MG63 (cell line): ENCODE data around the gene LRRC7. TPM values are rescaled to one million over a fixed set of nuclear protein-coding genes. Genes with fewer than 3 reads are reported as not detected.

Experiments used
- DNase-seq: peaks from one replicate; pipeline ENCODE4 v3.0.0-alpha.2; 2020
- H3K27me3 ChIP-seq: fragments of 250-450 bp; sonication (Bioruptor Pico); 2 replicates; pipeline ENCODE4 v1.5.1; 2020; ENCODE audit warnings: mild to moderate bottlenecking, moderate library complexity
- H3K36me3 ChIP-seq: fragments of 250-450 bp; sonication (Bioruptor Pico); 2 replicates; pipeline ENCODE4 v1.5.1; 2020; ENCODE audit warnings: mild to moderate bottlenecking, moderate library complexity
- H3K4me3 ChIP-seq: fragments of 250-450 bp; sonication (Bioruptor Pico); 2 replicates; pipeline ENCODE4 v1.5.1; 2020; ENCODE audit warnings: mild to moderate bottlenecking, moderate library complexity
- H3K9me3 ChIP-seq: fragments of 250-450 bp; sonication (Bioruptor Pico); 2 replicates; pipeline ENCODE4 v1.5.1; 2020; ENCODE audit warnings: mild to moderate bottlenecking, moderate library complexity
- total RNA-seq: library from RNA; depleted of rRNA; stranded (reverse); fragments of >200 nt; shearing (Covaris generic); gene quantifications from 2 replicates; pipeline ENCODE4 v1.2.3, GENCODE V29; 2014; ENCODE audit warnings: low replicate concordance

The LRRC7 gene
- total RNA-seq, 1 experiment from 2014 or later = not detected

DNA sequence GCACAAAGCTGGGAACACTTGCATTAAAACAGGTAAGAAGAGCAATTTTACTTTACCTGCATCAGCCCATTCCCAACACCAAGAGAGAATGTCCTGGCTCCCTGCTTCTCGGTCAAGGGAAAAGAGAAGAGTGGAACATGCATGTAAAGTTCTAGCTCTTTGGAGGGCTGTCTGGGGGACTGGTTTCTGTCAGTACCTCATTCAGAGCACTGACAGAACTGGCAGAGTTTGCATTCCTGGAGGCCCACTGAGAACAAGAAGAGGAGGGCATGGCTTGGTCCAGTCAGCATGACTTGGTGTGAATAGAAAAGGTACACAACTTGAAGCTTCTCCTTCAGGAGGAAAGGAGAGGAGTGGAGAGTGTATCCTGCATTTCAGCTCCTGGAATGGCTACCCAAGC, 83.9 kb downstream of the LRRC7 start:
- Histone ChIP-seq H3K36me3 (no peaks in the 10 kb centered on the region), H3K27me3 (no peaks in the 10 kb centered on the region), H3K4me3 (no peak overlapping the region), H3K9me3 (no peaks in the 10 kb centered on the region)
- no peak for DNase-seq

DNA sequence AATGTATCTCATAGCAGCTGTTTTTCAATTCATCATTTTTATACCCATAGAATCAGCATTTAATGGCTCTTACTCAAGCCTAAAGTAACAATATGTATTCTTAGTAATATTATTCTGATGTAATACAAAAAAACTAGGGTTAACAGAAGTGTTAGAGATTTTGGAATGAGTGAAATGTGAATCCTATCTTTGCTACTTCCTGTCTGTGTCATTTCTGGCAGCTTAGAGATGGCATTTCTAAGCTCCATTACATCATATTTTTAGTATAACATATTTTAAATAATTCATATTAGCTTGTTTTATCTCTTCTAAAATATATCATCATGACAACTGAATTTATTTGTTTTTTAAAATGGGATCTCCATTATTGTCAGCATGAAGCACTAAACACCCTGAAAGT, 90.2 kb downstream of the LRRC7 start:
- no peak for DNase-seq
- Histone ChIP-seq H3K36me3 (no peaks in the 10 kb centered on the region), H3K27me3 (no peaks in the 10 kb centered on the region), H3K9me3 (no peaks in the 10 kb centered on the region), H3K4me3 (no peak overlapping the region)

DNA sequence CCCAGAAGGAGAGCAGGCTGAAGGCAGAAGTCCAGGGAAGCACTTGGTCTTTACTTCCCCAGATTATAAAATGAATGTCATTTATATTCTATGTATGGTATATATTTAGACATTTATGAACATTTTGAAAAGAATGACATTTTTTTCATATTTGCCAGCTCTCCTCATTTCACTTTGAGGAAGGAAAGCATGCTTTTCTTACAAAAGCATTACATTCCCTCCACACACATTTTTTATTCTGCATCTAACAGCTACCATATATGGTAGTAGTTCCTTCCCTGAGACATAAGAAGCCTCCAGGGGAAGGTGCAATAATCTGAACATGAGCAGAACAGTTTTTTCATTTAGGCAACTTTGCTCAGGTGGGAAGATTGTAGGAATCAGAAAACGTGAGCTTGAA, 94.0 kb downstream of the LRRC7 start:
- DNase-seq = no peak
- no peak overlapping the region for H3K4me3 ChIP-seq
- no peaks in the 10 kb centered on the region for H3K27me3 ChIP-seq
- H3K9me3 ChIP-seq = no peaks in the 10 kb centered on the region
- no peaks in the 10 kb centered on the region for H3K36me3 ChIP-seq

DNA sequence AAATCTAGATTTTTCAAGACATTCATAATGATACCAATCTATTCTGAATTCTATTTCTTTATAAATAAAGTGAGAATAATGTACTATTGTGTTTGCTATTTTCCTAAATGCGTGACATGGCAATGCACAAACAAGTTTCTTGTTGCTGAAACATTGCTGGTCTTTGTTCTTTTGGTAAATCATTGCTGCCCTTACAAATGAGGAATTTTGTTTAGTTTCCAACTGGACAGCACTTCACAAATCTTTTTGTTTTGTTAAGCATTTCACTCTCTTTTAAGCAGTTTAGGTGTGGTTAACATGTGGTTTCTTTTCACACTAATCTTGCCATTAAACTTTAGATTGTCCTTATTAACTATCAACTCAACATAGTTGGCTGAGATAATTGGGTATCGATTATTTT, 94.6 kb downstream of the LRRC7 start:
- Histone ChIP-seq H3K36me3 (no peaks in the 10 kb centered on the region), H3K4me3 (no peak overlapping the region), H3K9me3 (no peaks in the 10 kb centered on the region; the same call in 1 of the 2 replicates), H3K27me3 (no peaks in the 10 kb centered on the region)
- no peak for DNase-seq

DNA sequence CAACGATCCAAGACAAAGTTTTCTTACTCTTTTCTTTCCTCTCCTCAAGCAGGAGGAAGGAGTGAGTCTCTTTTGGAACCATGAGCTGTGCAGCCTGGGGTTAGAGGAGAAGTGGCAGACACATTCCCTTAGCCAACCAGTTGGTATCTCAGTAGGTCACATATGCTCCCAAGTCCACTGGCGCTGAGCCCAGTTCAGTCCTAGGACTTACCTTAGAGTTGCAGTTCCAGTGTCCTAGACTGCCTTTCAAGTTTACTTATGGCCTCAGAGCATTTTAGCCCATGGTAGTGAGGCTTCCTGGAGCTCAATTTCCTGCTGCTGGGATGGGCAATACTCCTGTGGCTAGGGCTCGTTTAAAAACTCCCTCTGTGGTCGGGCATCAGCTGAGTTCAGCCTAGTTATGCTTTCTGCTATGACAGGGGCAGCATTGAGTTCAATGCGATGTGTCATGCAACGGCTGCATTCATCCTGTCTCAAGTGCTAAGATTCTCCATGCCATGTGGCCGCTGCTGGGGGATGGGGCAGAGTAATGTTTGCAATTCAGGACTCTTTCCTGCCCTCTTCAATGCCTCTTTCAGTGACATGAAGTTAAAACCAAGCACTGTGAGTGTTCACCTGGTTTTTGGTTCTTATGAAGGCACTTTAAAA, 103.8 kb downstream of the LRRC7 start:
- peak; percentile 4 for DNase-seq
- Histone ChIP-seq H3K9me3 (no peaks in the 10 kb centered on the region; the same call in 1 of the 2 replicates), H3K36me3 (no peaks in the 10 kb centered on the region), H3K27me3 (no peaks in the 10 kb centered on the region), H3K4me3 (no peak overlapping the region)

DNA sequence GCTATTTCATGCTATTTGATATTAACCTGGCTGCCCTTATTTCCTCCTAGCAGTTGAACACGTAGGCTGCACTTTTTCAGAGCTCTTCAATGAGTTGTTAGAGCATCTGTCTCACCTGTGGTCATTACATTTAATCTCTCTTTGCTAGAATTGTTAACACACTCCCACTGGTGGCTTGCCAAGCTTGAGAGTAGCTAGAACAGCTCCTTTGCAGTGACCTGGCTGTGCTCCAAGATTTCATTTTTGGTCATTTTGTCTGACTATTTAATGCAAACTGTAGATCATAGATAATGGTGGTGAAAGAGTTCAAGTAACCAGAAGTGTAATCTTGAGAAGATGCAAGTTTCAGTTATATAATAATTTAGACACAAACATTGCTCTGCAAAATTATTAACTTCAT, 105.6 kb downstream of the LRRC7 start:
- DNase-seq = no peak
- H3K27me3 ChIP-seq = no peaks in the 10 kb centered on the region
- H3K9me3 ChIP-seq = no peaks in the 10 kb centered on the region
- no peaks in the 10 kb centered on the region for H3K36me3 ChIP-seq
- no peak overlapping the region for H3K4me3 ChIP-seq

DNA sequence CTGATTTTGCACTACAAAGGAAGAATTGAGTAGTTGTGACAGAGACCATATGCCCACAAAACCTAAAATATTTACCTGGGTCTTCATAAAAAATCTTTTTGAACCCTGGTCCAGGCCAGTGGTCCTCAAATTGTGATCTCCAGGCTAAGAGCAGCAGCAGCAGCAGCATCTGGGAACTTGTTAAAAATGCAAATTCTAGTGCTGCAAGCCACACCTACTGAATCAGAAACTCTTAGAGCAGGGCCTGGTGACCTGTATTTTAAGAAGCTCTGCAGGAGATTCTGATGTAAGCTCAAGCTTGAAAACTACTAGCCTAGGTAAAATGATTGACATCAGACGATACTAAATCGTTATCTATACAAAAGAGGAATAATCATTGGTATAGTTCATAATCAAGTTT, 112.2 kb downstream of the LRRC7 start:
- no peak for DNase-seq
- Histone ChIP-seq H3K27me3 (no peaks in the 10 kb centered on the region), H3K36me3 (no peaks in the 10 kb centered on the region), H3K4me3 (no peak overlapping the region), H3K9me3 (no peaks in the 10 kb centered on the region)

DNA sequence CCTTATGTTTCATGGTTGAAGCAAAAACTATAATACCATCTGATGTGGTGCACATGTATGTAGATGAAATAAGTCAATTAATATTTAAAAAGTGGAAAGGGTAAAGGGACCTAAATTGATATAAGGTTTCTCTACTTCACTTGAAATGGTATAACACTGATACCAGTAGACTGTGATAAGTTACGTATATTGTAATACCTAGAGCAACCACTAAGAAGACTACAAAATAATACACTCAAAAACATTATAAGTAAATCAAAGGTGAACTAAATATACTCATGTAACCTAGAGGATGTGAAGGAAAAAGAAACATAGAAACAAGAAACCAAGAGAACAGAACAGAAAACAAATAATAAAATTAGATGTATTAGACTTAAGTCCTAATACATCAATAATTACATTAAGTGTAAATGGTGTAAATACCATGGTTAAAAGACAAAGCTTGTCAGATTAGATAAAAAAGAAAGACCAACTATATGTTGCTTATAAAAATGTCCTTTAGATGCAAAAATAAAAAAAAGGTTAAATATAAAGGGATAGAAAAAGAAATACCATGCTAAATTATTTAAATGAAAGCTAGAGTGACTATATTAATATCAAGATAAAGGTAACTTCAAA, 118.8 kb downstream of the LRRC7 start:
- Histone ChIP-seq H3K36me3 (no peaks in the 10 kb centered on the region), H3K4me3 (no peak overlapping the region), H3K27me3 (no peaks in the 10 kb centered on the region), H3K9me3 (no peaks in the 10 kb centered on the region)
- no peak for DNase-seq

DNA sequence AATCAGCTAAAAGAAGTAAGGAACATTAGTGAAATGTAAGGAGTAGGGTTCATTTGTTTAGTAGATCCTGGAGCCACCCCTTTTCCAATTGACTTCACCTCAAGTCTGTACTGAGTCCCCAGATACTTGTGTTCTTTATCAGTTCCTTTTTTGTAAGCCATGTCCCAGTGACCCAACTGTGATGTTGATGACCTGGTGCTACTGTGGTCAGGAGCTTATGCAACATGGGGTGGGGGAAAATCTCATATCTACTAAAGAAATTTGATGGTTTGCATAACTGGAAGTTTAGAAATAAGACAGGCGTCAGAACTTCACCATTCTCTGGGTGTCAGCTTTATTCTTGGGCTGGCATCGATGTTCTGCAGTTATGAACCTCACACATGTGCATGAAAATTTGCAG, 120.5 kb downstream of the LRRC7 start:
- H3K27me3 ChIP-seq = no peaks in the 10 kb centered on the region
- no peak for DNase-seq
- H3K36me3 ChIP-seq = no peaks in the 10 kb centered on the region
- H3K4me3 ChIP-seq = no peak overlapping the region
- no peaks in the 10 kb centered on the region for H3K9me3 ChIP-seq

DNA sequence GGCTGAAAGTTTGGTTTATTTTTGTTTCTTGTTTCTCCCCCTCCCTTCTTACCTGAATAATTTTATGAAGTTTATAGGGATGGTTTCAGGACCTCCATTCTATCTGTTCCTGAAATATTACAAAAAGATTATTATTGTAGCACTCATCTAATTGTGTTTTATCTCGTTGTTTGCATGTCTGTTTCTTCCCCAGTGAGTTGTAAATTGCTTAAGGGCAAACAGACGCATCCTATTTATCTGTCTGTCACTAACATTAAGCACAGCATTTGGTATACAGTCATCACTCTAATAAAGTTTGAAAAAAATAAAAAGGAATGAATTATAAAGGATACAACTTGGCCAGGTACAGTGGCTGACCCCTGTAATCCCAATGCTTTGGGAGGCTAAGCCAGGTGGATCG, 123.5 kb downstream of the LRRC7 start:
- Histone ChIP-seq H3K27me3 (no peaks in the 10 kb centered on the region), H3K9me3 (no peaks in the 10 kb centered on the region), H3K36me3 (no peaks in the 10 kb centered on the region), H3K4me3 (no peak overlapping the region)
- DNase-seq = no peak

DNA sequence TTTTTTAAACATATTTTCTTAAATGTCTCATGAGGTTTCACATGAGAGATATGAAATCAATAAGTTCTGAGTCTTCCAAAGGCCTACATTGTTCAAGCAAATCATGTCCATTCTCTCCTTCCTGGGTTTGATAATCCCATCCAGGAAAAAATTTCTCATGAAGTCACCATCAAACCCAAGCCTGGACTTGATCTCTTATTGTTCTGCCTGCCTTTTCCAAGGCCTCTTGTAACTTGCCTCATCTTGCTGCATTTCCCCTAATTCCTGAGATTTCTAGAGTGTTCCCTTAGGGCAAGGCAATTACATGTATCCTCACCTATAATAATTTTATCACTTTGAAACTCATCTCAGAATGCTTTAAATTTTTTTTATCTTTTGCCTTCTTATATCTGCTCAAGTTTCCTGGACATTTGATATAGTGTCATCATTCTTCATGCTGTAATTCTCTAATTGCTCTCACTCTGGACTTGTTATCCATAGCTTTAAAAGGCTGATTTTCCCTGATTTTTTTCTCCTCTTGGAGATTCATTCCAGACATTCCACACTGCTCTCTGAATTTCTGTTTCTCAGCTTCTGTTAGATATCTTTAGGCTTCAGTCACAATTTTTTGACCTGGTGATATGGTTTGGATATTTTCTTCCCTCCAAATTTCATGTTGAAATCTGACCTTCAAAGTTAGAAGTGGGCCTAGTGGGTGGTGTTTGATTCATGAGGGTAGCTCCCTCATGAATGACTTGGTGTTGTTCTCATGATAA, 126.4 kb downstream of the LRRC7 start:
- Histone ChIP-seq H3K36me3 (no peaks in the 10 kb centered on the region), H3K4me3 (no peak overlapping the region), H3K27me3 (no peaks in the 10 kb centered on the region), H3K9me3 (no peaks in the 10 kb centered on the region)
- DNase-seq = no peak

DNA sequence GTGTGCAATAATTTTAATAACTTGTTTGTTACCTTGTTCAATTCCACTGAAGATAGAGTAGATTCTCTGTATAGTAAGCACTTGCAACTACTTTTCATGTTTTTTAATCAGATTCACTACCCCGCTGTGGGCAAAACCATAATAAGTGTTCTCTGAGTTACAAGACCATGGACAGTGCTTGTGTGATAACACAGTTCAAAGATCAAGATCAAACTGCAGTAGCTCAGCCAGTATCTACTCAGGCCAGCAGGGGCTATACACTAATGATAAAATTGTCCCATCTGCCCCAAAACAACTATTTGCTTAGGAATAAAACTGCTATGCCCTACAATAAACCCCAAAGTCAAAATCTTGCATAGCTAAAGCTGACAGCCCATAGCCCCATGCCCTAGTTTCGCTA, 129.6 kb downstream of the LRRC7 start:
- Histone ChIP-seq H3K4me3 (no peak overlapping the region), H3K36me3 (no peaks in the 10 kb centered on the region), H3K27me3 (no peaks in the 10 kb centered on the region), H3K9me3 (no peaks in the 10 kb centered on the region)
- no peak for DNase-seq

DNA sequence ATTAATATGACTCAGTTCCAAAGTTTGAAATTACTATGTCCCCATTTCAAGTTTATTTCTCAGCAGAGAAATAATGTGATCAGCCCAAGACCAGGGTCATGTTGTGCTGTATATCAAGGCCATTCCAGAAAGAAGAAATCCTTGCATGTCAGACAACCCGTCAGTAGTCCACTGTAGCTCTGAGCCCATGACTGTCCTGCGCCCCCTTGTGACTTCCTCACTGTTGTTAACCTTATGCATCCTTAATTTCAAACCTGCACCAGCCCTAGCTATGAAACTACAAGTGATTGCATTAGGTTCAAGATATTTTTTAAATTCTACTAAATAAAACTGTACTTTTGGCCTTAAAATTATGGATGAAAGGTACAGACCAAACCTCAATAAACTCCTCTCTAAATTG, 133.0 kb downstream of the LRRC7 start:
- H3K36me3 ChIP-seq = no peaks in the 10 kb centered on the region
- H3K4me3 ChIP-seq = no peak overlapping the region
- H3K27me3 ChIP-seq = no peaks in the 10 kb centered on the region
- no peaks in the 10 kb centered on the region for H3K9me3 ChIP-seq
- peak; percentile 15 for DNase-seq

DNA sequence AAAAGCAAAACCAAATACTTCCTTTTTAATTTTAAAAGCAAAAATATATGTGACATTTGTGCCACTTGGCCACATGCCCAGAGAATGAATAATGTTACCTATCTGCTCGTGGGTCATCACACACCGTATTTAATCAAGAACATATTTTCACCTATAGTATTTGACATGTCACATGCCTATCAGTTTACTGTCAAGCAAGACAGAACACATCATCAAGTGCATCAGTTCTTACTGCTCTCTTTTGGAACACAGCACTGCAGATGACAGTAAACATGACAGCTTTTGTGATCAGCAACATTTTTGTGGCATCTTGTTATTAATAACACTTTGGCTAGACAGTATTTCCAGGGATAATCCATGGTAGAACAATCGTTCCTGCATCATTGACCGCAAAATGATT, 134.4 kb downstream of the LRRC7 start:
- Histone ChIP-seq H3K27me3 (no peaks in the 10 kb centered on the region), H3K36me3 (no peaks in the 10 kb centered on the region), H3K4me3 (no peak overlapping the region), H3K9me3 (no peaks in the 10 kb centered on the region)
- DNase-seq = no peak

DNA sequence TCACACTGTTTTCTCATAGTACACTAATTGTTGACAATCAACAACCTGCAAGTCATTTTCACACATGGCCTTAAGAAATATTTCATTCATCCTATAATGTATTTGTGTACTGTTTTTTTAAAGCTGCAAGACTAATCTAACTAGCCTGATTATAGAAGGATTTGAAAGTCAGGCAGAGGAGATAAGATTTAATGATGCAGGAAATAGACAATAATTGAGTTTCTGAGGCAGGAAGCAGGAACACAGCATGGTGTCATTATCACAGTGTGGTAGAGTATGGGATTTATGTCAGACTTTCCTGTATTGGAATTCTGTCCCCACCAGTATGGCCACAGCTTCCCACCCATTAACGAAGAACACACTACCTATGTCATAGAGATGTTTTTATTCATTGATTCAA, 138.8 kb downstream of the LRRC7 start:
- H3K27me3 ChIP-seq = no peaks in the 10 kb centered on the region
- no peaks in the 10 kb centered on the region for H3K36me3 ChIP-seq
- H3K4me3 ChIP-seq = no peak overlapping the region
- no peaks in the 10 kb centered on the region for H3K9me3 ChIP-seq
- no peak for DNase-seq

DNA sequence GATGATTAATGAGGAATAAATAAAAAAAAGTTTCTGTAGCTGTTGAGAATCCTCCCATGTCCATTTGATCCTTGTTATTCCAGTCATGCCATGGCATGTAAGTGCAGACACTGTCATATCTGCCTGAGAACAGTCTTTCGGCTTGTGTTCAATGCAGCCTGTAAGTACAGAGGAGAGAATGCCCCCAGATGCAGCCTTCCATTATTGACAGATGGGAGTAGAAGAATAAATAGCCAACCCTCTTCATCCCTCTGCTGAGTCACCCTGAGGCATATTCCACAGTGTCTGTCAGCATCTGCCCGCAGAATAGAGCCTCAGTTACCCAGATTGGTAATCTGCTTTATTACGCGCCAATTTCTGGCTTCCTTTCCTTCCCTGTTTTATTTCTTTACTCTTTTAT, 139.4 kb downstream of the LRRC7 start:
- DNase-seq = no peak
- no peak overlapping the region for H3K4me3 ChIP-seq
- no peaks in the 10 kb centered on the region for H3K9me3 ChIP-seq
- H3K36me3 ChIP-seq = no peaks in the 10 kb centered on the region
- H3K27me3 ChIP-seq = no peaks in the 10 kb centered on the region

DNA sequence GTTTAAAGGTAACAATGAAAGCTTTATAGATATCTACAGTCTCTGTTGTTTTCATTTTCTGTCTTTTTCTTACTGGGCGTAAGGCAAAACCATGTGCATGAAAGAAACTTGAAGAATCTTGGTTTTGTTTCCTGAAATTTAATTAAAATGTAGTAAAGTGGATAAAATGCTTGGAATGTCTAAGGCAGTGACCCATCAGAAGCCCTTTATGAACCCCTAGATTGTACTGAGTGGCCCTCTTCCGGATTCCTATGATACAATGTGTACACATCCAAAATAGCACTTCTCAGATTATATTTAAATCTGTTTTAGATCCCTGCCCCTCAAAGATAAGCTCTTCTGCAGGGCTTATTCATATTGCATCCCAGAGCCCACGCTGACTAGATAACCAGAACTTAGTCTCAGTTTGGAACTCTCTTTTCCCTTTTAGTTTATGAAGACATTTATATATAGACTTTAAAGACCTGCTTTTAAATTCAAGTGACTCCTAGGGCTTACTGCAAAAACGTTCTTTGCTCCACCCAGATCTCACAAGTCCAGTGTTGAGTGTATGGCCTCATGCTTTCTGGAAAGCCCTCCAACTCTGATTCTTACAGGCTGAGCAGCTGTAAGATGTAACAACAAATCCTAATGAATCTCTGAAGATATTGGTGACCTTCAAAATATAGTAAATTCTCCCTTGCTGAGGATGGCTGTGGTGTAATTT, 142.9 kb downstream of the LRRC7 start:
- no peak for DNase-seq
- H3K36me3 ChIP-seq = no peaks in the 10 kb centered on the region
- H3K4me3 ChIP-seq = no peak overlapping the region
- no peaks in the 10 kb centered on the region for H3K9me3 ChIP-seq
- no peaks in the 10 kb centered on the region for H3K27me3 ChIP-seq
